T-helper 2 cell treated with Interferon-gamma antibody and Interleukin-4, amounts not matched to agents 5 μg/mL and 100 μg/mL, for 36 hours (primary cell): Measurements from ENCODE around the gene CCDC192.
"Not testable (repeated sequence)": the region's sequence is repeated elsewhere in the genome, so short reads cannot be mapped to it uniquely, and the experiment has no call there.

Experiments
- DNase-seq: peaks from one replicate; pipeline ENCODE4 v3.0.0; 2021; ENCODE audit warnings: low spot score
- H3K27ac Mint-ChIP-seq: one replicate; pipeline ENCODE4 v1.8.0; 2021; ENCODE audit warnings: mild to moderate bottlenecking, mixed read lengths
- H3K27me3 Mint-ChIP-seq: one replicate; pipeline ENCODE4 v1.8.0; 2021; ENCODE audit warnings: low read depth, mixed read lengths
- H3K36me3 Mint-ChIP-seq: one replicate; pipeline ENCODE4 v1.8.0; 2021; ENCODE audit warnings: low read depth, mixed read lengths
- H3K4me1 Mint-ChIP-seq: one replicate; pipeline ENCODE4 v1.8.0; 2021; ENCODE audit warnings: low read depth, mixed read lengths
- H3K4me3 Mint-ChIP-seq: one replicate; pipeline ENCODE4 v1.8.0; 2022; ENCODE audit warnings: mild to moderate bottlenecking, moderate library complexity, mixed read lengths
- H3K9me3 Mint-ChIP-seq: one replicate; pipeline ENCODE4 v1.8.0; 2021; ENCODE audit warnings: mixed read lengths

CCDC192 gene

GRCh38 chr5:127713083-127713482, 9.9 kb downstream of the CCDC192 start:
- not testable (repeated sequence) for H3K9me3 Mint-ChIP-seq, H3K27ac Mint-ChIP-seq, H3K4me3 Mint-ChIP-seq, DNase-seq, H3K27me3 Mint-ChIP-seq, H3K4me1 Mint-ChIP-seq, H3K36me3 Mint-ChIP-seq

- Mint-ChIP-seq H3K9me3 (no peaks in the 10 kb centered on the region), H3K27ac (no peak overlapping the region), H3K36me3 (no peaks in the 10 kb centered on the region)
Measured at GRCh38 chr5:127718181-127718580, 15.0 kb downstream of the CCDC192 start.

DNA sequence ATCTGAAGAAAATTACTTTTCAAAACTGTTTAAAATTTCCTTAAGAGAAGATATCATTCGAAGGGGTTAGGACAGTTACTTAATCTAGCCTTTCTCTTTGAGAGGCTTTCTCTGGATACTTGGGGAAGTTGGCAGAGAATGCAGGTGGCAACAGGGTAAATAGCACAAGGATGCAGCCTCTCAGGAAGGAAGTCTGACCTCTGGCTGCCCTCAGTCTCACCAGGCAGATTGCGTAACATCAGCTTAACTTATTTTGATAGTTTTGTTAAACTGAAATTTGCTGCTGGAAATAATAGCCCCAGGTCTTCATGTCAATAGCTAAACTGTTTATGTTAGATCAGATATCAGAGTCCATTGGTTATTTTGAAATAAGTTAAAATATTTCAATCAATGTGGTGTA, 20.4 kb downstream of the CCDC192 start:
- Mint-ChIP-seq H3K9me3 (no peaks in the 10 kb centered on the region), H3K27me3 (no peaks in the 10 kb centered on the region), H3K36me3 (no peaks in the 10 kb centered on the region), H3K4me3 (no peak overlapping the region), H3K4me1 (no peaks in the 10 kb centered on the region), H3K27ac (no peak overlapping the region)
- no peak for DNase-seq

More at GRCh38 chr5:127718181-127718580, 15.0 kb downstream of the CCDC192 start:
- peaks cover 4% of the 10 kb centered on the region for H3K27me3 Mint-ChIP-seq
- DNase-seq: no peak
- H3K4me1 Mint-ChIP-seq: no peaks in the 10 kb centered on the region
- H3K4me3 Mint-ChIP-seq: no peak overlapping the region

GRCh38 chr5:127725673-127726072, 22.5 kb downstream of the CCDC192 start:
- DNase-seq: no peak
- H3K36me3 Mint-ChIP-seq: no peaks in the 10 kb centered on the region
- H3K4me1 Mint-ChIP-seq: no peaks in the 10 kb centered on the region
- no peaks in the 10 kb centered on the region for H3K9me3 Mint-ChIP-seq
- peaks cover 4% of the 10 kb centered on the region for H3K27me3 Mint-ChIP-seq
- H3K27ac Mint-ChIP-seq: no peak overlapping the region
- no peak overlapping the region for H3K4me3 Mint-ChIP-seq

- no peak for DNase-seq
- Mint-ChIP-seq H3K27me3 (peaks cover 4% of the 10 kb centered on the region), H3K4me3 (no peak overlapping the region), H3K9me3 (no peaks in the 10 kb centered on the region), H3K4me1 (no peaks in the 10 kb centered on the region), H3K27ac (no peak overlapping the region), H3K36me3 (no peaks in the 10 kb centered on the region)
Measured at GRCh38 chr5:127732963-127733362, 29.8 kb downstream of the CCDC192 start.

DNA sequence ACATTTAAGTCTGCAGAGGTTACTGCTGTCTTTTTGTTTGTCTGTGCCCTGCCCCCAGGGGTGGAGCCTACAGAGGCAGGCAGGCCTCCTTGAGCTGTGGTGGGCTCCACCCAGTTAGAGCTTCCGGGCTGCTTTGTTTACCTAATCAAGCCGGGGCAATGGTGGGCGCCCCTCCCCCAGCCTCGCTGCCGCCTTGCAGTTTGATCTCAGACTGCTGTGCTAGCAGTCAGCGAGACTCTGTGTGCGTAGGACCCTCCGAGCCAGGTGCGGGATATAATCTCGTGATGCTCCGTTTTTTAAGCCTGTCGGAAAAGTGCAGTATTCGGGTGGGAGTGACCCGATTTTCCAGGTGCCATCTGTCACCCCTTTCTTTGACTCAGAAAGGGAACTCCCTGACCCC, 36.2 kb downstream of the CCDC192 start:
- not testable (repeated sequence) for H3K27ac Mint-ChIP-seq, H3K4me3 Mint-ChIP-seq, H3K9me3 Mint-ChIP-seq, H3K27me3 Mint-ChIP-seq, DNase-seq, H3K36me3 Mint-ChIP-seq, H3K4me1 Mint-ChIP-seq

DNA sequence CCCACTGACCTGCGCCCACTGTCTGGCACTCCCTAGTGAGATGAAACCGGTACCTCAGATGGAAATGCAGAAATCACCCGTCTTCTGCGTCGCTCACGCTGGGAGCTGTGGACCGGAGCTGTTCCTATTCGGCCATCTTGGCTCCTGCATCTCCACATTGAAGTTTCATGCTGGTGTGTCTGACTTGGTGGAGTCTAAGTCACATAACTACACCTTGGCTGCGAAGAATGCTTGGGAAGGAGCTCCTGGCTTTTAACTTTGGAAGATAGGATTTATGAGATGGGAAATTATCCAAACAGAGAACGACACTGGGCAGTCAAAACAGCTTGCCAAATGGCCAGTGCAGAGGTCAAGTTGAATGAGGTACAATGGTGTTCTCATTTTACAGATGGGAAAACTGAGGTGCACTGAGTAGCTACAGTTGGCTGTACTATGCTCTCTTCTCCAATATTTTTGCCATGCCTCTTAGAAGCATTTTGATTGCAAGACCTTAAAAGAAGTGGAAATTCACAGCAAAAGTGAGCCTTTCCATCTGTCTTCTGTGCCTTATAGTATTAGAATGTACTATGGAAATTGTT, 36.7 kb downstream of the CCDC192 start:
- no peak for DNase-seq
- H3K36me3 Mint-ChIP-seq: no peaks in the 10 kb centered on the region
- H3K27ac Mint-ChIP-seq: no peak overlapping the region
- H3K9me3 Mint-ChIP-seq: no peaks in the 10 kb centered on the region
- H3K27me3 Mint-ChIP-seq: peaks cover 7% of the 10 kb centered on the region
- no peak overlapping the region for H3K4me3 Mint-ChIP-seq
- no peaks in the 10 kb centered on the region for H3K4me1 Mint-ChIP-seq

GRCh38 chr5:127741412-127741811, 38.2 kb downstream of the CCDC192 start:
- no peaks in the 10 kb centered on the region for H3K36me3 Mint-ChIP-seq
- no peak for DNase-seq
- no peak overlapping the region for H3K27ac Mint-ChIP-seq
- H3K4me3 Mint-ChIP-seq: no peak overlapping the region
- peaks cover 7% of the 10 kb centered on the region for H3K27me3 Mint-ChIP-seq
- no peaks in the 10 kb centered on the region for H3K9me3 Mint-ChIP-seq
- H3K4me1 Mint-ChIP-seq: no peaks in the 10 kb centered on the region

GRCh38 chr5:127744241-127744640, 41.0 kb downstream of the CCDC192 start:
- peaks cover 7% of the 10 kb centered on the region for H3K27me3 Mint-ChIP-seq
- H3K27ac Mint-ChIP-seq: no peak overlapping the region
- H3K4me1 Mint-ChIP-seq: no peaks in the 10 kb centered on the region
- no peak for DNase-seq
- no peak overlapping the region for H3K4me3 Mint-ChIP-seq
- H3K36me3 Mint-ChIP-seq: no peaks in the 10 kb centered on the region
- H3K9me3 Mint-ChIP-seq: no peaks in the 10 kb centered on the region

DNA sequence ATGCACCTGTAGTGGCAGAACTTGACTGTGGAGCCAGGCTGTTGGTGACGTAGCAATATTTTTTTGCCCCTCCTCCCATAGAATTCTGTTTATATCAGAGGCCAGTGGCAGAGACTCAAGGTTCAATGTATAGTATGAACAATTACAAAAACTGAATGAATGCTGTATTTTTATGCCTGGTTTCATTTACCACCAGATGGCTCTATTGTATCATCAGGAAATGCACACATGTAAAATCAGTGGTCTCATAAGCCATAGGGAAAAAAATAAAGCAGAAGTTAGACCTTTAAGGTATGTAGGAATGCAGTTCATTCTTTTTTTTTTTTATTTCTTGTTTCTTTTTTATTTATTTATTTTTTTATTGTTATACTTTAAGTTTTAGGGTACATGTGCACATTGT, 43.6 kb downstream of the CCDC192 start:
- Mint-ChIP-seq H3K9me3 (no peaks in the 10 kb centered on the region), H3K4me3 (no peak overlapping the region), H3K4me1 (no peaks in the 10 kb centered on the region), H3K36me3 (no peaks in the 10 kb centered on the region), H3K27me3 (peaks cover 6% of the 10 kb centered on the region), H3K27ac (no peak overlapping the region)
- no peak for DNase-seq

- not testable (repeated sequence) for H3K9me3 Mint-ChIP-seq, H3K27ac Mint-ChIP-seq, H3K36me3 Mint-ChIP-seq, H3K4me1 Mint-ChIP-seq, H3K4me3 Mint-ChIP-seq, DNase-seq, H3K27me3 Mint-ChIP-seq
Measured at GRCh38 chr5:127752503-127753265, 49.5 kb downstream of the CCDC192 start.

- Mint-ChIP-seq H3K27ac (no peak overlapping the region), H3K9me3 (no peaks in the 10 kb centered on the region), H3K4me3 (no peak overlapping the region), H3K4me1 (no peaks in the 10 kb centered on the region), H3K36me3 (no peaks in the 10 kb centered on the region), H3K27me3 (peaks cover 2% of the 10 kb centered on the region)
- DNase-seq: no peak
Measured at GRCh38 chr5:127754259-127754658, 51.1 kb downstream of the CCDC192 start.

- H3K4me3 Mint-ChIP-seq: no peak overlapping the region
- H3K36me3 Mint-ChIP-seq: no peaks in the 10 kb centered on the region
Measured at GRCh38 chr5:127754706-127755105, 51.5 kb downstream of the CCDC192 start.

DNA sequence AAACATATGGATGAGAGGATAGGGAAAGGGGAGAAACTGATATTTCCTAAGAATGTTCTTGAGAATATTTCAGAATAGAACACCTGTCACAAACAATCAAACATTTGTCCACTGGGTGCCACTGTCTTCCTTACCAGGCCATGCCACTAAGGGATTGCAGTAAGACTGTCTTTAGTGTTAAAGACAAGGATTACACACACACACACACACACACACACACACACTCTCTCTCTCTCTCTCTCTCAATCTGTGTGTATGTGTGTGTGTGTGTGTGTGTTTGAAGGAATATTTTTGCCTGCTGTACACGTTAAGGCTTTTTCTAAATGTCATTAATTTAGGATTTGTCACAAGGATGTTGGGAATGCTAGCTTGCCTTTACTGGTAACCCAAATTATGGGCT, 54.4 kb downstream of the CCDC192 start:
- Mint-ChIP-seq H3K36me3 (no peaks in the 10 kb centered on the region), H3K9me3 (no peaks in the 10 kb centered on the region), H3K27ac (no peak overlapping the region), H3K27me3 (peaks cover 5% of the 10 kb centered on the region), H3K4me3 (no peak overlapping the region), H3K4me1 (no peaks in the 10 kb centered on the region)
- peak; percentile 4 for DNase-seq

More at GRCh38 chr5:127754706-127755105, 51.5 kb downstream of the CCDC192 start:
- Mint-ChIP-seq H3K4me1 (no peaks in the 10 kb centered on the region), H3K27ac (no peak overlapping the region), H3K27me3 (peaks cover 3% of the 10 kb centered on the region), H3K9me3 (no peaks in the 10 kb centered on the region)
- DNase-seq: no peak
